Prostate gland (tissue), 2 donors: ENCODE measurements around the gene TMOD4.
"Not testable (repeated sequence)": the region's sequence is repeated elsewhere in the genome, so short reads cannot be mapped to it uniquely, and the experiment has no call there.

ENCODE experiments used
- CTCF ChIP-seq, 4 experiments: fragments of 200-600 bp in 2 of 4; fragments of 450-650 bp in 2 of 4; sonication (generic) in 2 of 4; IDR thresholded peaks; 1 replicate in 3 of 4; 2 replicates in 1 of 4; pipeline ENCODE4 v1.5.1; 2016 to 2019; ENCODE audit warnings: antibody characterized with exemption in 4 of 4, mild to moderate bottlenecking in 2 of 4, moderate library complexity in 2 of 4
- POLR2A ChIP-seq: fragments of 450-650 bp; IDR thresholded peaks from one replicate; pipeline ENCODE4 v1.6.1; 2016; ENCODE audit warnings: antibody characterized with exemption, mild to moderate bottlenecking
- POLR2AphosphoS5 ChIP-seq: sonication (generic); formaldehyde crosslinking; IDR thresholded peaks from one replicate; pipeline ENCODE4 v1.6.1; 2017; ENCODE audit warnings: antibody characterized with exemption

- TF ChIP-seq CTCF (IDR thresholded peaks at IDR 0.05); POLR2AphosphoS5; POLR2A: not testable (repeated sequence)
These were observed 12.9 kb upstream of the TMOD4 start for GRCh38 chr1:151188667-151189066.
